Measurements from ENCODE around the gene S100A13. TPM values are rescaled to one million over a fixed set of nuclear protein-coding genes. Genes with fewer than 3 reads are reported as not detected.

Gene S100A13
- total RNA-seq, 1 experiment from 2014 or later: 120 TPM

- Histone ChIP-seq H3F3A (ENCODE audit: insufficient read depth, low read depth) (peaks cover 59% of the 10 kb centered on the region), H3K4me1 (replicated peaks; ENCODE audit: insufficient read depth) (peaks cover 71% of the 10 kb centered on the region), H3K4me2 (peak overlapping the region; percentile 84), H3K4me3 (peak overlapping the region; percentile 89; the same call in 1 of the 2 replicates), H4K20me1 (ENCODE audit: insufficient read depth) (no peaks in the 10 kb centered on the region), H3K36me3 (ENCODE audit: low read depth) (peaks cover 20% of the 10 kb centered on the region), H3K27me3 (ENCODE audit: insufficient read depth, low read depth) (no peaks in the 10 kb centered on the region), H2AFZ (no peak overlapping the region), H3K9me2 (ENCODE audit: insufficient read depth) (no peaks in the 10 kb centered on the region), H3K79me2 (ENCODE audit: low read depth) (peaks cover 69% of the 10 kb centered on the region), H3K27ac (peak overlapping the region; percentile 96), H3K9me3 (ENCODE audit: insufficient read depth, low read depth) (no peaks in the 10 kb centered on the region)
- BruUV-seq (replicated peaks): no TSS peak
- ChIA-PET POLR2A (ENCODE audit: unreplicated experiment) (interaction anchor here (0.6 to 1.6 kb wide), 6 partner anchors 16 to 1663 kb away, joined by 4 to 16 read pairs (median 6); partner anchors contain the start of gene S100A13), CTCF (interaction anchor here (0.6 to 2.6 kb wide), 2 partner anchors 16 to 24 kb away, joined by 5 to 19 read pairs; partner anchors contain the start of gene S100A13)
- peak; percentile 46 to 61 for DNase-seq
- TF ChIP-seq EZH2 (IDR thresholded peaks at IDR 0.05; ENCODE audit: low read depth): no peak
- TF ChIP-seq, protein P1, sequence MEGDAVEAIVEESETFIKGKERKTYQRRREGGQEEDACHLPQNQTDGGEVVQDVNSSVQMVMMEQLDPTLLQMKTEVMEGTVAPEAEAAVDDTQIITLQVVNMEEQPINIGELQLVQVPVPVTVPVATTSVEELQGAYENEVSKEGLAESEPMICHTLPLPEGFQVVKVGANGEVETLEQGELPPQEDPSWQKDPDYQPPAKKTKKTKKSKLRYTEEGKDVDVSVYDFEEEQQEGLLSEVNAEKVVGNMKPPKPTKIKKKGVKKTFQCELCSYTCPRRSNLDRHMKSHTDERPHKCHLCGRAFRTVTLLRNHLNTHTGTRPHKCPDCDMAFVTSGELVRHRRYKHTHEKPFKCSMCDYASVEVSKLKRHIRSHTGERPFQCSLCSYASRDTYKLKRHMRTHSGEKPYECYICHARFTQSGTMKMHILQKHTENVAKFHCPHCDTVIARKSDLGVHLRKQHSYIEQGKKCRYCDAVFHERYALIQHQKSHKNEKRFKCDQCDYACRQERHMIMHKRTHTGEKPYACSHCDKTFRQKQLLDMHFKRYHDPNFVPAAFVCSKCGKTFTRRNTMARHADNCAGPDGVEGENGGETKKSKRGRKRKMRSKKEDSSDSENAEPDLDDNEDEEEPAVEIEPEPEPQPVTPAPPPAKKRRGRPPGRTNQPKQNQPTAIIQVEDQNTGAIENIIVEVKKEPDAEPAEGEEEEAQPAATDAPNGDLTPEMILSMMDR (conservative IDR thresholded peaks at IDR 0.05): no peak
- intact Hi-C loops (cut with micrococcal nuclease; ENCODE audit: unreplicated experiment): no loop called here
Observed at GRCh38 chr1:153610811-153611301, 16.4 kb downstream of the S100A13 start.

DNA sequence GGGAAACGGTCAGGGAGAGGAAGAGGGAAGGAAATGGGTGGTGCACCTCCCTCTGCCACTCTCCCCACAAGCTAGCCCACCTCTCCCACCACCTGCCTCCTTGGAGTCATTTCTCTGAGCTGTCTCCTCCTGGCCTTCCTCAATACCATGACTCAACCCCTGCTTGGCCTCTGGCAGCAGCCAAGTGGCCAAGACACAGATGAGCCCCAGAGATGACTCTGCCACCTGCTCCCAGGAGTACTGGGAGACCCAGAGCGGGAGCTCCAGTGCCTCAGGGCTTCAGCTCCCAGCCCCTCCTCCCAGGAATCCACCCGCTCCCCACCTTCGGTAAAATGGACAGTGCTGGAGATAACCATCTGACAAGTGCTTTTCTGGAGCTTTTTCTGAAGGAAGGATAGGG is 17.0 kb downstream of the S100A13 start:
- peak; percentile 65 to 85 for DNase-seq
- H2AFZ ChIP-seq: no peak overlapping the region
- BruUV-seq (replicated peaks): no TSS peak
- peak overlapping the region; percentile 84 for H3K4me2 ChIP-seq
- TF ChIP-seq, protein P1 (conservative IDR thresholded peaks at IDR 0.05): no peak
- no peak for TF ChIP-seq EZH2 (IDR thresholded peaks at IDR 0.05; ENCODE audit: low read depth)
- no peaks in the 10 kb centered on the region for H3K9me2 ChIP-seq (ENCODE audit: insufficient read depth)
- H3K79me2 ChIP-seq (ENCODE audit: low read depth): peaks cover 63% of the 10 kb centered on the region
- H3F3A ChIP-seq (ENCODE audit: insufficient read depth, low read depth): peaks cover 64% of the 10 kb centered on the region
- peaks cover 66% of the 10 kb centered on the region for H3K4me1 ChIP-seq (replicated peaks; ENCODE audit: insufficient read depth)
- ChIA-PET CTCF (interaction anchor here (0.5 kb wide), 1 partner anchor 1583 kb away, joined by 5 read pairs; no protein-coding TSS in a partner anchor), POLR2A (ENCODE audit: unreplicated experiment) (interaction anchor here (0.6 to 1.6 kb wide), 5 partner anchors 17 to 1663 kb away, joined by 4 to 16 read pairs (median 6); partner anchors contain the start of gene S100A13)
- H3K36me3 ChIP-seq (ENCODE audit: low read depth): peaks cover 20% of the 10 kb centered on the region
- peak overlapping the region; percentile 56 for H3K4me3 ChIP-seq
- intact Hi-C loops (cut with micrococcal nuclease; ENCODE audit: unreplicated experiment): no loop called here
- H3K9me3 ChIP-seq (ENCODE audit: insufficient read depth, low read depth): no peaks in the 10 kb centered on the region
- no peaks in the 10 kb centered on the region for H3K27me3 ChIP-seq (ENCODE audit: insufficient read depth, low read depth)
- H3K27ac ChIP-seq: peak overlapping the region; percentile 96
- no peaks in the 10 kb centered on the region for H4K20me1 ChIP-seq (ENCODE audit: insufficient read depth)

DNA sequence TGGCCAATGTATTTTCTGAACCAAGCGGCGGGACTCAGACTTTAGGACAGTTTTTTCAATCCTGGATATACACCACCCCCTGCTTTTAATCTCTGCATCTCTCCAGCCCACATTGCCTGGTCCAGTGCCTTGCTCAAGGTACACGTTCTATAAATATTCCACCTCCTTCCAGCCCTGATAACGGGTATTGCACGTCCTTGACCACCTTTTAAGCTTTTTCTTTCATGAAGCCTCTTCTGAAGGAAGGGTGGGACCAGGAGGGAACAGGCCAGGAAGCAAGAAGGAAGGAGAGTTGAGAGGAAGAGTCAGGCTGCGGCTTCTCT is 17.8 kb downstream of the S100A13 start:
- Histone ChIP-seq H3K27me3 (ENCODE audit: insufficient read depth, low read depth) (no peaks in the 10 kb centered on the region), H3K79me2 (ENCODE audit: low read depth) (peaks cover 56% of the 10 kb centered on the region), H3K27ac (peak overlapping the region; percentile 96), H3K4me2 (peak overlapping the region; percentile 84), H3K4me3 (peak overlapping the region; percentile 56), H4K20me1 (ENCODE audit: insufficient read depth) (no peaks in the 10 kb centered on the region), H3F3A (ENCODE audit: insufficient read depth, low read depth) (peaks cover 68% of the 10 kb centered on the region), H3K4me1 (replicated peaks; ENCODE audit: insufficient read depth) (peaks cover 58% of the 10 kb centered on the region), H3K9me2 (ENCODE audit: insufficient read depth) (no peaks in the 10 kb centered on the region), H3K36me3 (ENCODE audit: low read depth) (peaks cover 23% of the 10 kb centered on the region), H3K9me3 (ENCODE audit: insufficient read depth, low read depth) (no peaks in the 10 kb centered on the region), H2AFZ (0 out of 2 replicates have a peak overlapping the region, but pooled peaks have one; percentile 25)
- ChIA-PET POLR2A (ENCODE audit: unreplicated experiment) (interaction anchor here (1.6 kb wide), 1 partner anchor 43 kb away, joined by 6 read pairs; no protein-coding TSS in a partner anchor), CTCF (no interaction called here)
- TF ChIP-seq, protein P1 (conservative IDR thresholded peaks at IDR 0.05): no peak
- no peak for TF ChIP-seq EZH2 (IDR thresholded peaks at IDR 0.05; ENCODE audit: low read depth)
- intact Hi-C loops (cut with micrococcal nuclease; ENCODE audit: unreplicated experiment): loop anchor here (1.0 kb wide), 1 partner anchor 93 kb away; no protein-coding TSS in a partner anchor
- BruUV-seq (replicated peaks): TSS peak; percentile 81
- DNase-seq: no peak

All from PC-9 (cell line).